ENCODE results near the gene EPHA4.

DNA sequence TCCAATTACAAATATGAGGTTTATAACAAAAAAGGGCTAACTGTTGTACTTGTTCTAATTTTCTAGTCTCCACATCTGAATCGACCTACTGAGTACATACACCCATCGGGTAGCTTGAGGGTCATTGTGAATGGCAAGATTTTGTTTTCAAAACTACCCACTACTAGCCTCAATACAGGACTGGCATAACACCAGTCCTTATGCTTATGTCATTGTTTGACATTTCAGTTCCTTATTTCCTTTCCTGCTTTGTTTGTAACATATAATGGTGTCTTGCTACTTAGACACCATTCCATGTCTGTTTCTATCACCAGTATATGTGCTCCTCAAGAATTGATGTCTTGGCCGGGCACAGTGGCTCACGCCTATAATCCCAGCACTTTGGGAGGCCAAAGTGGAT lies 86.0 kb downstream of the EPHA4 start:
- no peak for TF ChIP-seq CTCF (IDR thresholded peaks at IDR 0.05)
- TF ChIP-seq POLR2A (IDR thresholded peaks at IDR 0.05) = no peak
